SK-N-SH (cell line): ENCODE data around the gene MAP3K4. TPM values are rescaled to one million over a fixed set of nuclear protein-coding genes. Genes with fewer than 3 reads are reported as not detected.

Experiments
- CTCF ChIA-PET: fragments of 300-600, 350-600 bp; formaldehyde crosslinking; extraction: SDS; loops from one replicate; lab custom pipeline; 2021; lab: Yijun Ruan, JAX
- POLR2A ChIA-PET: fragments of 350-600 bp; sonication (Branson Sonifier 250); formaldehyde crosslinking; extraction: SDS; loops from one replicate; lab custom pipeline; 2020; ENCODE audit warnings: antibody characterized with exemption, inconsistent platforms; lab: Yijun Ruan, JAX
- DNase-seq: peaks from one replicate; pipeline ENCODE4 v3.0.0; 2012
- H2AFZ ChIP-seq: fragments of 200-600 bp; sonication (generic); 2 replicates; pipeline ENCODE4 v1.8.1; 2016; ENCODE audit warnings: antibody characterized with exemption, mild to moderate bottlenecking, low read depth
- H3F3A ChIP-seq: fragments of 200-600 bp; sonication (generic); replicated peaks from 2 replicates; pipeline ENCODE3; 2016; ENCODE audit warnings: antibody characterized with exemption, mild to moderate bottlenecking; ENCODE audit not compliant: insufficient read depth
- H3K27ac ChIP-seq, 2 experiments: fragments of 200-500 bp in 1 of 2; fragments of 200-600 bp in 1 of 2; sonication (Bioruptor generic) in 1 of 2; sonication (generic), shearing (Covaris generic) in 1 of 2; 2 replicates each; pipeline versions ENCODE4 v1.5.1 to v1.6.1; 2014 to 2016; ENCODE audit warnings: low read depth in 2 of 2, inconsistent platforms in 1 of 2, low read length in 1 of 2, mild to moderate bottlenecking in 1 of 2, mixed read lengths in 1 of 2
- H3K27me3 ChIP-seq: fragments of 200-600 bp; sonication (generic), shearing (Covaris generic); 2 replicates; pipeline ENCODE4 v1.6.1; 2016; ENCODE audit warnings: mixed run types; ENCODE audit not compliant: insufficient read depth
- H3K36me3 ChIP-seq, 2 experiments: fragments of 200-500 bp in 1 of 2; fragments of 200-600 bp in 1 of 2; sonication (Bioruptor generic) in 1 of 2; sonication (generic) in 1 of 2; replicated peaks in 1 of 2; 2 replicates each; pipeline versions ENCODE3 to v1.5.1; 2014 to 2016; ENCODE audit warnings: low read length in 1 of 2, mild to moderate bottlenecking in 1 of 2; ENCODE audit not compliant: insufficient read depth in 2 of 2, control insufficient read depth in 1 of 2
- H3K4me1 ChIP-seq, 2 experiments: fragments of 200-500 bp in 1 of 2; fragments of 200-600 bp in 1 of 2; sonication (Bioruptor generic) in 1 of 2; sonication (generic), shearing (Covaris generic) in 1 of 2; 2 replicates each; pipeline versions ENCODE4 v1.5.1 to v1.6.1; 2014 to 2016; ENCODE audit warnings: low read depth in 1 of 2, low read length in 1 of 2, mixed run types in 1 of 2; ENCODE audit not compliant: insufficient read depth in 2 of 2, control insufficient read depth in 1 of 2
- H3K4me2 ChIP-seq: fragments of 200-600 bp; sonication (generic), shearing (Covaris generic); 2 replicates; pipeline ENCODE4 v1.6.1; 2017; ENCODE audit warnings: mixed run types
- H3K4me3 ChIP-seq, 2 experiments: fragments of 200-500 bp in 1 of 2; fragments of 200-600 bp in 1 of 2; sonication (Bioruptor generic) in 1 of 2; sonication (generic), shearing (Covaris generic) in 1 of 2; 2 replicates each; pipeline versions ENCODE4 v1.5.1 to v1.8.1; 2014 to 2016; ENCODE audit warnings: low read depth in 2 of 2, inconsistent platforms in 1 of 2, low read length in 1 of 2, mild to moderate bottlenecking in 1 of 2, mixed read lengths in 1 of 2, moderate library complexity in 1 of 2
- H3K79me2 ChIP-seq: fragments of 200-600 bp; sonication (generic); 2 replicates; pipeline ENCODE4 v1.8.1; 2017; ENCODE audit warnings: mild to moderate bottlenecking; ENCODE audit not compliant: insufficient read depth
- H3K9ac ChIP-seq: fragments of 200-600 bp; sonication (generic); 2 replicates; pipeline ENCODE4 v1.6.1; 2017; ENCODE audit warnings: mixed run types
- H3K9me2 ChIP-seq: fragments of 200-600 bp; sonication (generic); 2 replicates; pipeline ENCODE4 v1.6.1; 2017; ENCODE audit warnings: mixed run types
- H3K9me3 ChIP-seq: fragments of 200-600 bp; sonication (generic); 2 replicates; pipeline ENCODE4 v1.6.1; 2017; ENCODE audit warnings: mixed run types, mild to moderate bottlenecking, moderate library complexity
- H4K20me1 ChIP-seq: fragments of 200-600 bp; sonication (generic); 2 replicates; pipeline ENCODE4 v1.6.1; 2017; ENCODE audit warnings: mild to moderate bottlenecking, mixed run types; ENCODE audit not compliant: insufficient read depth
- FOSL2 ChIP-seq: IDR thresholded peaks from 2 replicates; pipeline ENCODE4 v1.4.0; 2012; ENCODE audit warnings: low read depth, mild to moderate bottlenecking, moderate library complexity, borderline replicate concordance
- FOXM1 ChIP-seq: IDR thresholded peaks from 2 replicates; pipeline ENCODE4 v1.4.0; 2012; ENCODE audit warnings: low read depth, mild to moderate bottlenecking
- GABPA ChIP-seq: IDR thresholded peaks from 2 replicates; pipeline ENCODE4 v1.4.0; 2012; ENCODE audit warnings: low read depth, mild to moderate bottlenecking
- GATA2 ChIP-seq: sonication (generic); formaldehyde crosslinking; IDR thresholded peaks from 2 replicates; pipeline ENCODE4 v1.5.0; 2020; ENCODE audit warnings: mild to moderate bottlenecking, missing genetic modification reagents
- MXI1 ChIP-seq: IDR thresholded peaks from 2 replicates; pipeline ENCODE4 v1.6.1; 2012; ENCODE audit warnings: mild to moderate bottlenecking, low read depth, low read length, improper control_type of control experiment
- NFIC ChIP-seq: IDR thresholded peaks from 2 replicates; pipeline ENCODE4 v1.4.0; 2012; ENCODE audit warnings: borderline replicate concordance
- NRF1 ChIP-seq: IDR thresholded peaks from 2 replicates; pipeline ENCODE4 v1.6.1; 2012; ENCODE audit warnings: low read depth, mild to moderate bottlenecking, low read length
- POLR2AphosphoS5 ChIP-seq: IDR thresholded peaks from 2 replicates; pipeline ENCODE4 v1.6.1; 2012; ENCODE audit warnings: low read depth, low read length
- RAD21 ChIP-seq: IDR thresholded peaks from 2 replicates; pipeline ENCODE4 v1.6.1; 2012; ENCODE audit warnings: mild to moderate bottlenecking, low read length
- RCOR1 ChIP-seq: fragments of 150-350 bp; IDR thresholded peaks from 2 replicates; pipeline ENCODE4 v1.6.1; 2017; ENCODE audit warnings: antibody characterized with exemption, low read length
- SIN3A ChIP-seq: IDR thresholded peaks from 2 replicates; pipeline ENCODE4 v1.6.1; 2012; ENCODE audit warnings: low read depth, mild to moderate bottlenecking, low read length, moderate library complexity, borderline replicate concordance
- SMC3 ChIP-seq: IDR thresholded peaks from 2 replicates; pipeline ENCODE4 v1.6.1; 2012; ENCODE audit warnings: low read depth, low read length, improper control_type of control experiment
- ZBTB33 ChIP-seq: IDR thresholded peaks from 2 replicates; pipeline ENCODE4 v1.4.0; 2012; ENCODE audit warnings: low read depth, borderline replicate concordance
- WGBS: methylation state at CpG from one replicate; pipeline ENCODE4 v1.1.6; 2017; ENCODE audit warnings: low lambda C conversion rate; 5-methylcytosine and 5-hydroxymethylcytosine counted together
- polyA plus RNA-seq, 3 experiments: library from polyadenylated mRNA; depleted of rRNA; stranded (reverse); fragments of >200 nt; gene quantifications; 2 replicates each; pipeline ENCODE4 v1.2.3, GENCODE V29; 2012
- TF ChIP-seq, protein P1 (sequence below): IDR thresholded peaks from 2 replicates; pipeline ENCODE4 v1.4.0; 2012; ENCODE audit warnings: low read depth, borderline replicate concordance
- TF ChIP-seq, protein P2 (sequence below): IDR thresholded peaks from 2 replicates; pipeline ENCODE4; 2012

The MAP3K4 gene
- polyA plus RNA-seq, 1 of the 3 experiments (the other 2 are of a cell fraction): 6.8 TPM

DNA sequence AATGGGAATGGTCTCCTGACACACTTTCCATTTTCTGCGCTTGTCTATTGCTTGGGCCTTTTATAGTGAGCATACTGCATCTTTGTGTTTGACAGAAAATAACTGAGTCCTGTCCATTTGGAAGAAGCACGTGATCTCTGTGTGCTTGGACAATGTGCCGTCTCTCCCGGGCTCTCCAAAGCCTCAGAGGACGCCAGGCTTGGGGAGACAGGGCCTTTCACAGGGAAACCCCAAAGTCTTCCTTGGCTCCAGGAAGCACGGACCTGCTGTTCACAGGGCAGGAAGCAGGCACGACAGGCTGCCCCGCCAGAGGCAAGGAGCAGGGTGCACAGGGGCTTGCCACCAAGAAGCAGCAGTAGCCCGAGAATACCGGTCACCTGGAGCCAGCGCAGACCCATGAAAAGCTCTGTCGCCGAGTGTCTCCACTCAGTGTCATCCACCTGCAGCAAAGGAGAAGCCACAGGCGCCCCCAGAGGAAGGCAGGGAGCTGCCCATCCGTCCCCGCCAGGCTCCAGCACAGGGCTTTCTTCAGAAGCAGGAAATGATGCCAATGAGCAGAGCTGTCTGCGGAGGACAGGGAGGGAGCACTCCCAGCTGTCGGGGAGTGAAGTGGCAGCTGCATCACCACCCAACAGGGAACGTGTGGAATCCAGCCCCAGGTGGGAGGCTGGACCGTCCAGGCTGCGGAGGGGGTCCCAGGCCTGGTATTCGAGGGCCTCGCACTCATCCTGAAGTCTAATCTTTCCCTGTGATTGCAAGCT lies 147.2 kb downstream of the MAP3K4 start:
- ChIA-PET POLR2A (no interaction called here), CTCF (interaction anchor here (0.6 to 1.1 kb wide), 4 partner anchors 208 to 235 kb away, joined by 3 read pairs; no protein-coding TSS in a partner anchor)
- 95% methylated on average over 10 of the region's 23 CpGs for WGBS
- Histone ChIP-seq H3K4me3 (no peak overlapping the region), H3K79me2 (no peaks in the 10 kb centered on the region), H3K9me3 (no peaks in the 10 kb centered on the region), H3K27ac (no peak overlapping the region), H4K20me1 (no peaks in the 10 kb centered on the region), H2AFZ (no peak overlapping the region), H3K4me1 (no peaks in the 10 kb centered on the region), H3K27me3 (no peaks in the 10 kb centered on the region), H3K9me2 (no peaks in the 10 kb centered on the region), H3K9ac (no peak overlapping the region), H3K4me2 (no peak overlapping the region), H3F3A (no peaks in the 10 kb centered on the region), H3K36me3 (peaks cover 1 to 9% of the 10 kb centered on the region in 2 experiments)
- no peak for TF ChIP-seq SIN3A
- no peak for TF ChIP-seq GABPA
- TF ChIP-seq FOXM1: no peak
- no peak for TF ChIP-seq NFIC
- no peak for TF ChIP-seq NRF1
- DNase-seq: no peak

GRCh38 chr6:161139304-161139765 lies 147.8 kb downstream of the MAP3K4 start:
- no peaks in the 10 kb centered on the region for H3K4me1 ChIP-seq
- no peaks in the 10 kb centered on the region for H4K20me1 ChIP-seq
- 96% methylated on average over 5 of the region's 18 CpGs for WGBS
- H3K79me2 ChIP-seq: no peaks in the 10 kb centered on the region
- ChIA-PET POLR2A (no interaction called here), CTCF (interaction anchor here (0.6 to 1.1 kb wide), 2 partner anchors 209 to 234 kb away, joined by 3 read pairs; no protein-coding TSS in a partner anchor)
- DNase-seq: no peak
- H3K9me2 ChIP-seq: no peaks in the 10 kb centered on the region
- H2AFZ ChIP-seq: no peak overlapping the region
- no peak overlapping the region for H3K9ac ChIP-seq
- H3K4me2 ChIP-seq: no peak overlapping the region
- H3K36me3 ChIP-seq: peaks cover 6% of the 10 kb centered on the region in 2 experiments
- TF ChIP-seq, protein P1, sequence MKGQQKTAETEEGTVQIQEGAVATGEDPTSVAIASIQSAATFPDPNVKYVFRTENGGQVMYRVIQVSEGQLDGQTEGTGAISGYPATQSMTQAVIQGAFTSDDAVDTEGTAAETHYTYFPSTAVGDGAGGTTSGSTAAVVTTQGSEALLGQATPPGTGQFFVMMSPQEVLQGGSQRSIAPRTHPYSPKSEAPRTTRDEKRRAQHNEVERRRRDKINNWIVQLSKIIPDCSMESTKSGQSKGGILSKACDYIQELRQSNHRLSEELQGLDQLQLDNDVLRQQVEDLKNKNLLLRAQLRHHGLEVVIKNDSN: no peak
- no peak for TF ChIP-seq RAD21
- no peak for TF ChIP-seq SIN3A
- no peak for TF ChIP-seq FOXM1
- TF ChIP-seq, all 33 proteins: peak for 0
- no peaks in the 10 kb centered on the region for H3F3A ChIP-seq
- H3K4me3 ChIP-seq: no peak overlapping the region
- H3K9me3 ChIP-seq: no peaks in the 10 kb centered on the region
- no peak overlapping the region for H3K27ac ChIP-seq
- no peaks in the 10 kb centered on the region for H3K27me3 ChIP-seq

GRCh38 chr6:161139766-161140553 lies 148.4 kb downstream of the MAP3K4 start:
- CTCF ChIA-PET: interaction anchor here (1.1 to 2.1 kb wide), 4 partner anchors 11 to 234 kb away, joined by 3 to 8 read pairs (median 6); no protein-coding TSS in a partner anchor
- TF ChIP-seq, protein P2, sequence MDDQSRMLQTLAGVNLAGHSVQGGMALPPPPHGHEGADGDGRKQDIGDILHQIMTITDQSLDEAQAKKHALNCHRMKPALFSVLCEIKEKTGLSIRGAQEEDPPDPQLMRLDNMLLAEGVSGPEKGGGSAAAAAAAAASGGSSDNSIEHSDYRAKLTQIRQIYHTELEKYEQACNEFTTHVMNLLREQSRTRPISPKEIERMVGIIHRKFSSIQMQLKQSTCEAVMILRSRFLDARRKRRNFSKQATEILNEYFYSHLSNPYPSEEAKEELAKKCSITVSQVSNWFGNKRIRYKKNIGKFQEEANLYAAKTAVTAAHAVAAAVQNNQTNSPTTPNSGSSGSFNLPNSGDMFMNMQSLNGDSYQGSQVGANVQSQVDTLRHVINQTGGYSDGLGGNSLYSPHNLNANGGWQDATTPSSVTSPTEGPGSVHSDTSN: no peak
- TF ChIP-seq SMC3 (no peak), SIN3A (no peak), ZBTB33 (no peak), GATA2 (CRISPR knock-in tag) (no peak), POLR2AphosphoS5 (no peak), RCOR1 (no peak), NFIC (no peak), FOSL2 (no peak), MXI1 (no peak)

More at GRCh38 chr6:161139766-161140553, 148.4 kb downstream of the MAP3K4 start:
- Histone ChIP-seq H3K9me2 (no peaks in the 10 kb centered on the region), H3K27ac (no peak overlapping the region), H3K4me1 (no peaks in the 10 kb centered on the region), H3K27me3 (no peaks in the 10 kb centered on the region), H3K4me3 (no peak overlapping the region), H3K9ac (no peak overlapping the region), H3K4me2 (no peak overlapping the region), H3K9me3 (no peaks in the 10 kb centered on the region), H3F3A (no peaks in the 10 kb centered on the region), H3K79me2 (no peaks in the 10 kb centered on the region), H2AFZ (no peak overlapping the region), H4K20me1 (no peaks in the 10 kb centered on the region), H3K36me3 (peaks cover 6% of the 10 kb centered on the region in 2 experiments)
- POLR2A ChIA-PET: no interaction called here
- no peak for DNase-seq
- WGBS: 96% methylated on average over 7 of the region's 28 CpGs
